HG03378 (cell line): ENCODE measurements around the gene CXADR.
A peak's percentile ranks its signal among the peaks of the same experiment; 100 is the strongest.
"Not testable (repeated sequence)": the region's sequence is repeated elsewhere in the genome, so short reads cannot be mapped to it uniquely, and the experiment has no call there.

Experiments used
- ATAC-seq: cut with Tn5 transposase; IDR thresholded peaks from one replicate; pipeline ENCODE4 v1.9.1; 2021; ENCODE audit warnings: mild to moderate bottlenecking, moderate library complexity; ENCODE audit not compliant: unreplicated experiment

The CXADR gene

DNA sequence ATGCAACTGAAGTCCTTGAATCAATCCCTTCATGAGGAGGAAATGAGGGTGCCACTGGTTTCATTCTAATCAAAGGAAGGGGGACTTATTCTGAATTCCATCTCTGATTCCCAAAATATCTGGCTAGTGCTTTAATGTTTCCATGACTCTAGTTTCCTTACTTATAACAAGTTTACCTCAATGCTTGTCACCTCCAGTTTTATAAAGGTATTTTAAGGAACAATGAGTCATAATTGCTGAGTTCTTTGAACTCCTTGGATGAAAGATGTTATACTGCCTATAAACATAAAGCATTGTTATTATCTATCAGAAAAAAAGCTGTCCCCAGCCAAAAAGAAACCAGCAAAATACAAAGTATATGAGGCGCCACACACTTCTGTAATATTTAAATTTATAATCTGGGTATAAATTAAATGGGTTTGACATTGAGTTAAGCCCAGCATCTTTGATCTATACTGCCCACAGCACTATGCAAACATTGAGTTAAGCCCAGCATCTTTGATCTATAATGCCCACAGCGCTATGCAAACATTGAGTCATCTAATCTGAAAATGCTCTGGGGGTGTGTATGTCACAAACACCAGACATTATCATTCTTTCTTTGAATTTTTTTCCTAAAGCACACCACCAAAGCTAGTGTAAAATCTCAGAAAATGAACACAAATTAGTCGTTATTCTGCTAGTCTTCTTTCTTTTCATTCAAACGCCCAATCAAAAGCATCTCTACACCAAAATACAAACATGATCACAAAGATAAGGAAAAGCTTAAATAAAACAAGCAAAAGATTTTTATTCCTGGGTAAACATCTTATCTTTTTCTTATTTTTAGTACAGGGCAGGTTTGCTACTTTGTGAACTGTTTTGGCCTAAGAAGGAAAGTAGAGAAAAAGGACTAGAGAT lies 11.5 kb upstream of the CXADR start:
- no peak for ATAC-seq

DNA sequence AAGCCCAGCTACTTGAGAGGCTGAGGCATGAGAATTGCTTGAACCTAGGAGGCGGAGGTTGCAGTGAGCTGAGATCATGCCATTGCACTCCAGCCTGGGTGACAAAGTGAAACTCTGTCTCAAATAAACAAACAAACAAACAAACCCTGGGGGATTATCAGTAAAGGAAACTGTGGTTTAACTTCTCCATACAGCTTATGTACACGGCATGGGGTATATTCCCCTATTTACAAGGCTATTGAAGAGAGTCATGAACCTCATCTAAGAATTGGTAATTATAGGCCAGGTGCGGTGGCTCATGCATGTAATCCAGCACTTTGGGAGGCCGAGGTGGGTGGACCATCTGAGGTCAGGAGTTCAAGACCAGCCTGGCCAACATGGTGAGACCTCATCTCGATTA lies 9.9 kb upstream of the CXADR start:
- not testable (repeated sequence) for ATAC-seq

DNA sequence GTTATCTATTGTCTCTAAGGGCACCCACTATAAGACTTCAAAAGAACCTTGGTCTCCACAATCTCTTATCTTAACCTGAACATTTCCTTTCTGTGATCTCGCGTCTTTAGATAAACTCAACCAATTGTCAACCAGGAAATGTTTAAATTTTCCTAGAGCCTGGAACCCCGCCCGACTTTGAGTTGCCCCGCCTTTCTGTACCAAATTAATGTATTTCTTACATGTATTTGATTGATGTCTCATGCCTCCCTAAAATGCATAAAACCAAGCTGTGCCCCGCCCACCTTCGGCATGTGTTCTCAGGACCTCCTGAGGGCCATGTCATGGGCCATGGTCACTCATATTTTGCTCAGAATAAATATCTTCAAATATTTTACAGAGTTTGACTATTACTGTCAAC lies 5.9 kb upstream of the CXADR start:
- no peak for ATAC-seq

DNA sequence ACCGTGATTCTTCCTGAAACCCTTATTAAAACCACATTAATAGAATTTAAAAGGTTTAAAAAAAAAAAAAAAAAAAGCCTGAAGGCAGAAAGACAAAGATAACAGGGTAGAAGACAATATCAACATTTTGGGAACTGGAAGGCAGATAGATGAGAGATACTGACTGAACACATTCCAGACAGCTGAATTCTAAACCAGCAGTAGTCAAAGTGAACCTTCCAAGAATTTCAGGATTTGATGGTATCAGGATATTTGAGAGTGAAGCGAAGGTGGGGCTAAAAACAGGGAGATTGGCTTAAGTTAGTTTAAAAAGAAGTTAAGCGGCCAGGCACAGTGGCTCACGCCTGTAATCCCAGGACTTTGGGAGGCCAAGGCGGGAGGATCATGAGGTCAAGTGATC lies 5.3 kb upstream of the CXADR start:
- ATAC-seq, result no peak

DNA sequence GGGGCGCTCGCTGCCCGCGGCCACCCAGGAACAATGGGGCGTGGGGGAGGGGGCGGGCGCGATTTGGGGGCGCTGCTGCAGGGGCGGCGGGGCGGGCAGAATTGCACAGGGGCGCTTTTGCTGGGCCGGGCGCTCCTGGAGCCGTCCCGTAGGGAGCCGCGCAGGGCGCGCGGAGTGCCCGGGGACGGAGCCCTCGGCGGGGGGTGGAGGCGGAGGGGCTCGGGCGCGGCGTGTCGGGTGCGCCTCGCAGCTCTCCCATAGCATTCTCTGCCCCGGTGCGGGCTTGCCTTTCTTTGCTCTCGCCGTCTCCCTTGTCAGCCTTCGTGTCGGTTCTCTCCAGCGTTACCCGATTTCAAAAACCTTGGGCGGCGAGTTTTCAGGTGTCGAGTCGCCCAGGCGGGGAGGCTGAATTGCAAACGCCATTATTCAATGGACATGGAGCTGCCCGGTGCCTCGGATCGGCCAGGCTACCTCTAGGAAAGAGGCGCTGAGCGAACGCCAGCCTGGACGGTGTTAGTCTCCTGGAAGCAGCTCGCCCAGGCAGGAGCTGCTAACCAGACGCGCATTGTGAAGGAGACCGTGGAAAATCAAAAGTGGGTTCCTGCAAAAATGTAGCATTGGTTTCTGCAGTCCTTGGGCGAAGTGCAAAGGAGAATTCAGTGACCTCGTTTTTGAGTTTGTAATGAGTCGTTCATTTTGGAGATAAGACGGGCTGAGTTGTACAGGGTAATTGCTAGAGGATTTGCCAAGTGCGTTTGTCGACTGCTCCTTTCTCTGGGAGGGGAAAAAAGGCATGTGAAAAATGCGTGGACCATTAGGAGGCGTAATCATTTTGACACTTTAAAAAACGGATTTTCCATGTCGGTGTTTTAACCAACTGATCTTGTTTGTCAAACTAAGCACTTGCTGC lies 626 bp downstream of the CXADR start:
- peak; percentile 19 for ATAC-seq

DNA sequence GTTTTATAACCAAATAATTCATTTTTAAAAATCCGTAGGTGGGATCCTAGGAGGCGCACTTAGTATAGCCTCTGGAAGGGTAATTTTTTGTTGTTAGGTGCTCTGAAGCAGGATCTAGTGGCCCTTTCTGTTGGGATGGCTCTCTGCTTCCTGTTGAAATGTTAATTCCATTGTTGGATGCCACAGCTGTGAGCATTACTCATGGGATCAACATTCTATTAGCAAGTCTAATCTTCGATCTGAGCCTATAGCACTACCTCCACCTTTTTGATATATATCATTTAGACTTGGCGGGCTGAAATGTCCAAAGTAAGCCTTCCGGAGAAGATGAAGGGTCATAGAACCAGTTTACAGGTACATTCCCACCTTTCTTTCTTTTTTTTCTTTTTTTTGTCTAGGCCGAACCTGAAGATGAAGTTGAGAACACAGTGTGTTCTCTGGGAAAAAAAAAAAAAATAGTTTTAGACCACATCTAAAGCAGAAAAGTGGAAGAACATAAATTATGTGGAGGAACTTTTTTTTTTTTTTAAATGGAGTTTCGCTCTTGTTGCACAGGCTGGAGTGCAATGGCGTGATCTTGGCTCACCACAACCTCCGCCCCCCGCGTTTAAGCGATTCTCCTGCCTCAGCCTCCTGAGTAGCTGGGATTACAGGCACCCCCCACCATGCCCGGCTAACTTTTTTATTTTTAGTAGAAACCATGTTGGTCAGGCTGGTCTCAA lies 1.4 kb downstream of the CXADR start:
- ATAC-seq, result no peak

DNA sequence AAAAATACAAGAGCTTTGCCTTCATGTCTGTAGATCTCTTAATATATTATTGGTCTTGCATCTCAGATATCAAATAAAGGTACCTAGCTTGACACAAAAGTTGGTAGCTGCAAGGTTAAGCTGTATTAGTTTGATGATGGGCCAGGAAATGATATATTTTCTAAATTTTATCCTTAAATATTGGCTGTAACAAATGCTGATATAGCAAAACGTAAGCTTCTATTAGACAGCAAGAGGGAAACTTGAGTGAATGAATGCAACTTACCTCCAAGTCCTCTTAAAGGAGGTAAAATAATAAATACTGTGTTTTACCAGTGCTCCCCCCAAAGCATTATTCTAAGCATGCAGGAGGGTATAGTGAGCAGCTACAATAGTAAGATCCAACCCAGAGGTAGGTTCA lies 4.2 kb downstream of the CXADR start:
- ATAC-seq, result not testable (repeated sequence)

DNA sequence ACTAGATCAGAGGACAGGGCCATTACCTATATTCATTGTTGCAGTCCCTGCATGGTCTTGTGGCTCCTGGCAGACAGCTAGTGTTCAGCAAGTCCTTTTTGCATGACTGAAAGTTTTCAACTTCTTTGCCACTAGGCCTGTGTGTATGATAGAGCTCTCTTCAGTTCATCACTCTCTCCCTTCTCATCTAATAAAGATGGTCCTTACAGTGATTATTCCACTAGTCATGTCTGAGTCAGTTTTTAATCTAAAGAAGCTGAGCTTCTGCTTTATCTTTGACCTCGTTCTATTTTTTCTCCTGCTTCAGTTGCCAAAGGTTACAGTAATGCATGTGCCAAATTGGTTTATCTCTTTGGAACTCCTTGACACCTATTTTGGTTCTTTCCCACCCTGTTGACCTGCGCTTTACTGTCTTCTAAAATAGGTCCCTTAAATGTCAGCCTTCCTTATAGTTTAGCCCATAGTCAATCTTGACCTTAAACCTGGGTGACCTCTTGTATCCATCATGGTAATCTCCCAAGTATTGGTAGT lies 6.4 kb downstream of the CXADR start:
- no peak for ATAC-seq

DNA sequence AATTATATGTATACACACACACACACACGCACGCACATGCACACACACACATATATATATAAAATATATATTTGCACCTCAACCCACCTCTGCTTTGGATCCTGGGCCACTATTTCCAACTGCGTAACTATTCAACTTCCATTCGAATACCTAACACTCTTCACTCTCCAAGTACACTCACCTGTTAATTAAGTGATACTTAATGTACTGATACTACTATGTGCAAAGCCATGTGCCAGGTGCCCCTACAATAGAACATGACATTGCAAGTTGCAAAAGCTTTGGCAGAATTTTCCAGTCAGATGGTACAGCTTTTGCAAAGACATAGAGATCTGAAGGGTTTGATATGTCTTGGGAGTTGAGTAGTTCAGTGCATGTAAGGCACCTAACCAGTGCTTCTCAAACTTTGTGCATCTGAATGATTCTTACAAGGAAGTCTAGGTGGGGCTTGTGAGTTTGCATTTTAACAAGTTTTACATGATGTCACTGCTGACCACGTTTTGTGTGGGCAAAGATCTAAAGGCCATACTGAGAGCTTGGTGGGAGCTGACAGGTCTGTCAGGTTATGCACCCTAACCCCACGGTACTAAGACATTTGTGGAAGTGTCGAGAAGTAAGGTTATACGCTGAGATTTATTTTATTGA lies 7.2 kb downstream of the CXADR start:
- ATAC-seq, result no peak

DNA sequence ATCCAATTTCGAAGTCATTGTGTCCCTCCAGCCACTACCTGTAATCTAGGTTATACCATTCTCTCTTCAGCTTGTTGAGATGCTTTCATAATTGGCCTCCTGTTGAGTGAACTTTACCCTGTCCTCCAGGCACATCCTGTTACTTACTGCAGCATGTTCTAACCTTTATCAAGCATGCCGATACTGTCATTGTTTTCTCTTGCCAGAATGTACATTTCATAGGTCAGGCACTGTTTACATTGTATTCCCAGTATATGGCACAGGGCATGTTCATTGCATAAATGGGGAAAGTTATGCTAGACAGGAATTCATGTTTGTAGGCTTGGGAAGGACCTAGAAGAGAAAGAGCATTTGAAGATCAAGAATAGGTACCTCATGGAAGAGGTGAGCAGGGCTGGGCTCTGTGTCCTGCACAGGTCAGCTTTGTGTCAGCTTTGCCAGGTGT lies 10.2 kb downstream of the CXADR start:
- ATAC-seq, result no peak

DNA sequence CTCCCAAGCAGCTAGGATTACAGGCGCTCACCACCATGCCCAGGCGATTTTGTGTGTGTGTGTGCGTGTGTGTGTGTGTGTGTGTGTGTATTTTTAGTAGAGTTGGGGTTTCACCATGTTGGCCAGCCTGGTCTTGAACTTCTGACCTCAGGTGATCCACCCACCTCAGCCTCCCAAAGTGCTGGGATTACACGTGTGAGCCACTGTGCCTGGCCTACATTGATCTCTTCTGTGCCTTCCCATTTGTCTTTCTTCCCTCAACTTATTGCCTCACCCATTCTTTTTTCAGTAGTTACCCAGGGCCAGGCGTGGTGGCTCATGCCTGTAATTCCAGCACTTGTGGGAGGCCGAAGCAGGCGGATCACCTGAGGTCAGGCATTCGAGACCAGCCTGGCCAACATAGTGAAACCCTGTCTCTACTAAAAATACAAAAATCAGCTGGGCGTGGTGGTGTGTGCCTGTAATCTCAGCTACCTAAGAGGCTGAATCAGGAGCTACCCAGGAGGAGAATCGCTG lies 11.2 kb downstream of the CXADR start:
- ATAC-seq, result not testable (repeated sequence)

DNA sequence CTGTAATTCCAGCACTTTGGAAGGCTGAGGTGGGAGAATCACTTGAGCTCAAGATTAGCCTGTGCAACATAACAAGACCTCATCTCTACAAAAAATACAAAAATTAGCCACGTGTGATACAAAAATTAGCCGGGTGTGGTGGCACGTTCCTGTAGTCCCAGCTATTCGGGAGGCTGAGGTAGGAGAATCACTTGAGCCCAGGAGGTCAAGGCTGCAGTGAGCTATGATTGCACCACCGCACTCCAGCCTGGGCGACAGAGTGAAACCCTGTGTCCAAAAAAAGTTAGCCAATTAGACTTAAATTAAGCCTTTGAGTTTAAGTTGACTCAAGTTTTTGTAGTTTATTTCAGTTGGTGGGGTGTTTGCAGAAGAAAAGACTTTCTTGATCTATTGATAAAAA lies 11.8 kb downstream of the CXADR start:
- no peak for ATAC-seq

DNA sequence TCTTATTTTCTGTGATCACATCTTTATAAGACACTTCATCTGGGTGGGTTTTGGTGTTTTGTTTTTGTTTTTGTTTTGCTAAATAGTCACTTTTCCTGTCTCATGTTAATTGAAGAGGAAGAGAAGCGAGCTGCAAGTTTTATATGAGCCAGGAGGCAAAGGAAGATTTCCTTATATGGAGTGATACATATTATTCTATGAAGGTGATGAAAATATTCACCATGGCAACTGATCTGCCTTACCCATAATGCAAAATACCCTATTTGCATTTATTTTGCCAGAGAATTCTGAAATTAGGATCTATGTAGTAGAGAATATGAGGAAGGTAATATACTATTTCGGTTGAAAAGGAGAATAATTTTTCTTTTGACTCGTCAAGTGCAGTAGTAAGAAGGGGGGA lies 13.9 kb downstream of the CXADR start:
- no peak for ATAC-seq

DNA sequence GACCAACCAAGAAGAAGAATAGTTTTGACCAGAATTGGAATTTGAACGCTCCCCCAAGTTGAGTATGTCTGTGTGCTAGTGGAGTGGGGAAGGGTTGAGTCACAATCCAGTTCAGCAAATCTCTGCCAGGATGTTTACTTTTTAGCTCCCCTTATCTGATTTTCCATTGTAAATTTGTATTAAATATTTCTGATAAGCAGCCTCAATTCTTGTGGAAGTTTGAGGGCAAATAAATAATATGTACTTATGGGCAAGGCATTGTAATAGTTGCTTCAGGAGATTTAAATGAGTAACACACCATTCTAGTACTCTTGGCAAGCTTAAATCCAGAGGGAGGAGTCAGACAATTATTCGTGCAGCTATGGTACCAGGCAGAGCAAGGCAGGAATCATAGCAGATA lies 14.4 kb downstream of the CXADR start:
- no peak for ATAC-seq

DNA sequence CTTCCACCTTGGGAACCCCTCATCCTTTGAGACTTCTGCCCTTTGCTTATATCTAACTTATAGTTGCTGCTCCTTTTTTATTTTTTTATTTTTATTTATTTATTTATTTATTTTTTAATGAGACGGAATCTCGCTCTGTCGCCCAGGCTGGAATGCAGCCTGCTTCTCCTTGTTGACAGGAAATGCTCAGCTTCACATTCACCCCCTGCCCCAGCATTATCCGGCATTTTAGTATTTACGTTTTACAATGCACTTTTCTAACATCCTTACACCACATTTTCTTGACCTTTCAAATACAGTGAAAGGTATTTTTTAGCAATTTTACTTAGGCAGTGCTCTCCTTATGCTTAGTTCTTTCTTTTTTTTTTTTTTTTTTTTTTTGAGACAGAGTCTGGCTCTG lies 14.9 kb downstream of the CXADR start:
- no peak for ATAC-seq

DNA sequence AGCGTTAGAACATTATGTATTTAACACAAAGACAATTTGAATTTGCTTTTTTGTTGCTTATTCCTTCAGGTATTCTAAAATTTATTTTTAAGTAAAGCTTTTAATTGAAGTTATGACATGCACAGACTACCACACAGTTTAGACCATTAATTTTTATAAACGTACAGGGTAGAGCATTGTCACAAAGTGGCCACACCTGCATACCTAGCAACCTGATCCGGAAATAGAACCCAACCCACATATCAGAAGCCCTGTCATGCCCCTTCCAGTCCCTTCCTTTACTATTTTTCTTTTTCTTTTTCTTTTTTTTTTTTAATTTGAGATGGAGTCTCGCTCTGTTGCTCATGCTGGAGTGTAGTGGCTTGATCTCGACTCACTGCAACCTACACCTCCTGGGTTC lies 16.8 kb downstream of the CXADR start:
- ATAC-seq, result no peak

DNA sequence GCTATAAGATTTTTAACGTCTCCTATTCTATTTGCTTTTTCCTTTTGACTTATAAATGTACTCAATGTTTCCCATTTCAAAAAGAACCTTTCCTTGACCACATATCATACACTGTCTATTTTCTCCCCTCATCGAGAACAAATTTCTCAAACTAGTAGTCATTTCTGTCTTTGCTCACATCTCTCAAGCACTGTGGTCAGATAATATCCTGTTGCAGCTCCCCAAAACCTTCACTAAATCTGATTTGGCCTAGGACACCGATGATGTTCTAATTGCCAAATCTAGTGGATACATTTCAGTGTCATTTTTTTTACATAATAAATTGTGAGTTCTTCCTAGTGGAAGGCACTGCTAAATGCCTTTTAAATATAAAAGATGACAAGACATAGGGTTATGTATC lies 19.4 kb downstream of the CXADR start:
- no peak for ATAC-seq

DNA sequence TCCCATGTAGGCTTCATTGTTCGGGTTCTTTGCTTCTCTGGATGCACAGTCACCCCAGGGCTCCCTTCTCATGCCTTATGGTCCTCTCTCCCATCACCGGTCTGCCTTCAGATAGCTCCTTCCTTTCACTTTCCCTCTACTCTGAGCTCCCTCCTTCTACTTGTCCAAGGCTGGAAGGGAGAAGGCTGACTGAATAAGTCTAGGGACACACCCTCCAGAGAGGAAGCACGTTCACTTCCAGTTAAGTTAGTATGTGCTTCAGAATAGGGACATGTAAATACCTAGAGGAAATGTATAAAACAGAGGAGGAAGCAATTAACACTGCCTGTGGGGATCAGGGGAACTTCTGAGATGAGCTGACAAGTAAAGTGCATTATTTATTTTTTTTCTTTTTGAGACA lies 23.5 kb downstream of the CXADR start:
- no peak for ATAC-seq

DNA sequence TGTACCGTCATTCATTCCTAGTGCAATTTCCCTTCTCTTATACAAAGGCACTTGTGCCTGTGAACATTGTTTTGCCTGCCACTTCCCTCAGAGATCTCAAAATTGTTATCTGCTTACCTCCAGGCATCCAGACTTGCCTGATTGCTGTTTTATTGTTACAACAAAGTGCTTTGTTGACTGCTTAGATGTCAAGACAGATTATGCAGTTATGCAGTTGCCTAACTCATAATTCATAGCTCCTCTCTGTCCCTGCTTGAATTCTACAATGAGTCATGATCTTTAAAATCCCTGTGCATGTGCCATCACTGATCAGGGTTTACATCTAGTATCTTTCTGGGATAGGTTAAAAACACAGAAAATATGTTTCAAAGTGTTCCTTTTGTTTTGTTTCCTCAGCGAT lies 24.5 kb downstream of the CXADR start:
- ATAC-seq, result no peak

DNA sequence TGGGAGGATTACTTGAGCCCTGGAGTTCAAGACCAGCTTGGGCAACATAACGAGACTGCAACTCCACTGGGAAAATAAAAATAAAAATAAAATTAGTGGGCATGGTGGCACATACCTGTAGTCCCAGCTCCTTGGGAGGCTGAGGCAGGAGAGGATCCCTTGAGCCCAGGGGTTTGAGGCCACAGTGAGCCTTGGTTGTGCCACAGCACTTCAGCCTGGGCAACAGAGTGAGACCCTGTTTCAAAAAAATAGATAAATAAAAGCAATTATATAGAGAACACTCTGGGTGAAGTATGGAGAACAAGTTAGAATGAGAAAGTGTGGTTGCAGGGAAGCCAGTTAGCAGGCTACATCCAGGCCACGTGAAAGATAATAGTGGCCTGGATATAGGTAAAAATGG lies 25.7 kb downstream of the CXADR start:
- ATAC-seq, result no peak
